Activated CD4-positive, alpha-beta memory T cell treated with anti-CD3 and anti-CD28 coated beads, Interleukin-2, amount 10 ng/mL, durations not matched to agents 7 days and 5 days (primary cell): ENCODE data around the gene NDUFAF4. TPM values are rescaled to one million over a fixed set of nuclear protein-coding genes. Genes with fewer than 3 reads are reported as not detected.
A peak's percentile ranks its signal among the peaks of the same experiment; 100 is the strongest.

Experiments used
- CTCF ChIA-PET: fragments of 350-600 bp; sonication (Branson Sonifier 250); formaldehyde crosslinking; loops from one replicate; lab custom pipeline; 2021; ENCODE audit warnings: antibody characterized with exemption, inconsistent platforms; lab: Charles Lee
- POLR2A ChIA-PET: fragments of 350-600 bp; sonication (Branson Sonifier 250); formaldehyde crosslinking; loops from one replicate; lab custom pipeline; 2021; ENCODE audit warnings: antibody characterized with exemption; lab: Charles Lee
- DNase-seq: peaks from one replicate; pipeline ENCODE4 v3.0.0-alpha.2; 2020
- H3K27ac Mint-ChIP-seq: one replicate; pipeline ENCODE4 v1.8.0; 2021; ENCODE audit warnings: mild to moderate bottlenecking, mixed read lengths
- H3K27me3 Mint-ChIP-seq: one replicate; pipeline ENCODE4 v1.8.0; 2021; ENCODE audit warnings: mixed read lengths
- H3K36me3 Mint-ChIP-seq: one replicate; pipeline ENCODE4 v1.8.0; 2021; ENCODE audit warnings: low read depth, mixed read lengths
- H3K4me1 Mint-ChIP-seq: one replicate; pipeline ENCODE4 v1.8.0; 2021; ENCODE audit warnings: mixed read lengths
- H3K4me3 Mint-ChIP-seq: one replicate; pipeline ENCODE4 v1.8.0; 2021; ENCODE audit warnings: mild to moderate bottlenecking, mixed read lengths
- H3K9me3 Mint-ChIP-seq: one replicate; pipeline ENCODE4 v1.8.0; 2021; ENCODE audit warnings: mixed read lengths
- total RNA-seq, 2 experiments: library from RNA; stranded (reverse); gene quantifications; one replicate each; pipeline ENCODE4 v1.2.3, GENCODE V29; 2021

The NDUFAF4 gene
- total RNA-seq, 2 experiments from 2014 or later, result 23.3 to 26.1 TPM

GRCh38 chr6:96923871-96924493 lies 26.3 kb upstream of the NDUFAF4 start:
- H3K36me3 Mint-ChIP-seq, result no peaks in the 10 kb centered on the region
- peaks cover 2% of the 10 kb centered on the region for H3K27me3 Mint-ChIP-seq
- no peaks in the 10 kb centered on the region for H3K9me3 Mint-ChIP-seq
- ChIA-PET POLR2A (interaction anchor here (1.2 to 1.7 kb wide), 5 partner anchors 14 to 402 kb away, joined by 4 to 9 read pairs (median 7); partner anchors contain the start of gene GPR63), CTCF (interaction anchor here (0.9 to 2.0 kb wide), 4 partner anchors 15 to 297 kb away, joined by 3 to 10 read pairs (median 4); partner anchors contain the start of gene NDUFAF4)
- H3K4me3 Mint-ChIP-seq, result peak overlapping the region; percentile 90
- DNase-seq, result no peak
- peak overlapping the region; percentile 77 for H3K27ac Mint-ChIP-seq
- H3K4me1 Mint-ChIP-seq, result peaks cover 34% of the 10 kb centered on the region

- DNase-seq, result no peak
- peaks cover 2% of the 10 kb centered on the region for H3K27me3 Mint-ChIP-seq
- ChIA-PET POLR2A (interaction anchor here (1.4 kb wide), 1 partner anchor 18 kb away, joined by 5 read pairs; no protein-coding TSS in a partner anchor), CTCF (interaction anchor here (0.7 to 3.7 kb wide), 3 partner anchors 20 to 40 kb away, joined by 3 to 20 read pairs (median 3); partner anchors contain the start of gene NDUFAF4)
- H3K27ac Mint-ChIP-seq, result no peak overlapping the region
- H3K9me3 Mint-ChIP-seq, result no peaks in the 10 kb centered on the region
- no peaks in the 10 kb centered on the region for H3K36me3 Mint-ChIP-seq
- peaks cover 34% of the 10 kb centered on the region for H3K4me1 Mint-ChIP-seq
- H3K4me3 Mint-ChIP-seq, result peak overlapping the region; percentile 90
Measured at GRCh38 chr6:96923400-96923799, 25.7 kb upstream of the NDUFAF4 start.

- no peak for DNase-seq
- H3K4me1 Mint-ChIP-seq, result peaks cover 9% of the 10 kb centered on the region
- POLR2A ChIA-PET, result no interaction called here
- H3K27me3 Mint-ChIP-seq, result peaks cover 6% of the 10 kb centered on the region
- CTCF ChIA-PET, result no interaction called here
- no peak overlapping the region for H3K4me3 Mint-ChIP-seq
- no peaks in the 10 kb centered on the region for H3K9me3 Mint-ChIP-seq
- no peaks in the 10 kb centered on the region for H3K36me3 Mint-ChIP-seq
- H3K27ac Mint-ChIP-seq, result no peak overlapping the region
Measured at GRCh38 chr6:96917098-96917497, 19.4 kb upstream of the NDUFAF4 start.

GRCh38 chr6:96913621-96914020 lies 15.9 kb upstream of the NDUFAF4 start:
- Mint-ChIP-seq H3K9me3 (no peaks in the 10 kb centered on the region), H3K4me1 (peaks cover 4% of the 10 kb centered on the region), H3K36me3 (no peaks in the 10 kb centered on the region), H3K27ac (no peak overlapping the region), H3K27me3 (peaks cover 13% of the 10 kb centered on the region), H3K4me3 (no peak overlapping the region)
- ChIA-PET CTCF (interaction anchor here (0.8 kb wide), 1 partner anchor 11 kb away, joined by 3 read pairs; no protein-coding TSS in a partner anchor), POLR2A (no interaction called here)
- DNase-seq, result no peak

GRCh38 chr6:96911751-96912150 lies 14.1 kb upstream of the NDUFAF4 start:
- Mint-ChIP-seq H3K27me3 (peaks cover 13% of the 10 kb centered on the region), H3K36me3 (no peaks in the 10 kb centered on the region), H3K9me3 (no peaks in the 10 kb centered on the region), H3K27ac (no peak overlapping the region), H3K4me1 (peaks cover 15% of the 10 kb centered on the region), H3K4me3 (no peak overlapping the region)
- ChIA-PET CTCF (interaction anchor here (0.7 to 1.9 kb wide), 3 partner anchors 10 to 20 kb away, joined by 4 to 8 read pairs (median 5); no protein-coding TSS in a partner anchor), POLR2A (no interaction called here)
- no peak for DNase-seq

- ChIA-PET CTCF (interaction anchor here (0.7 kb wide), 1 partner anchor 21 kb away, joined by 5 read pairs; no protein-coding TSS in a partner anchor), POLR2A (no interaction called here)
- no peak overlapping the region for H3K27ac Mint-ChIP-seq
- DNase-seq, result no peak
- H3K9me3 Mint-ChIP-seq, result no peaks in the 10 kb centered on the region
- peaks cover 19% of the 10 kb centered on the region for H3K4me1 Mint-ChIP-seq
- H3K4me3 Mint-ChIP-seq, result no peak overlapping the region
- H3K36me3 Mint-ChIP-seq, result no peaks in the 10 kb centered on the region
- H3K27me3 Mint-ChIP-seq, result peaks cover 13% of the 10 kb centered on the region
Measured at GRCh38 chr6:96911171-96911570, 13.5 kb upstream of the NDUFAF4 start.

- no peak overlapping the region for H3K4me3 Mint-ChIP-seq
- POLR2A ChIA-PET, result interaction anchor here (1.7 kb wide), 1 partner anchor 72 kb away, joined by 4 read pairs; the partner anchor contains the start of gene GPR63
Measured at GRCh38 chr6:96909811-96910210, 12.1 kb upstream of the NDUFAF4 start.

GRCh38 chr6:96907498-96907897 lies 9.8 kb upstream of the NDUFAF4 start:
- peak overlapping the region; percentile 18 for H3K27ac Mint-ChIP-seq
- H3K9me3 Mint-ChIP-seq, result no peaks in the 10 kb centered on the region
- no peaks in the 10 kb centered on the region for H3K36me3 Mint-ChIP-seq
- peaks cover 24% of the 10 kb centered on the region for H3K4me1 Mint-ChIP-seq
- CTCF ChIA-PET, result interaction anchor here (0.9 to 3.2 kb wide), 4 partner anchors 9 to 17 kb away, joined by 3 to 20 read pairs (median 9); partner anchors contain the start of genes KLHL32 and NDUFAF4
- DNase-seq, result peak; percentile 38
- no peak overlapping the region for H3K4me3 Mint-ChIP-seq
- POLR2A ChIA-PET, result interaction anchor here (1.0 to 2.5 kb wide), 6 partner anchors 10 to 31 kb away, joined by 3 to 18 read pairs (median 4); partner anchors contain the start of genes KLHL32 and NDUFAF4
- H3K27me3 Mint-ChIP-seq, result peaks cover 10% of the 10 kb centered on the region

More at GRCh38 chr6:96909811-96910210, 12.1 kb upstream of the NDUFAF4 start:
- Mint-ChIP-seq H3K9me3 (no peaks in the 10 kb centered on the region), H3K4me1 (peaks cover 23% of the 10 kb centered on the region), H3K27ac (no peak overlapping the region), H3K36me3 (no peaks in the 10 kb centered on the region), H3K27me3 (peaks cover 13% of the 10 kb centered on the region)
- CTCF ChIA-PET, result no interaction called here
- no peak for DNase-seq

GRCh38 chr6:96900873-96901272 lies 3.2 kb upstream of the NDUFAF4 start:
- ChIA-PET POLR2A (no interaction called here), CTCF (no interaction called here)
- Mint-ChIP-seq H3K9me3 (no peaks in the 10 kb centered on the region), H3K36me3 (peaks cover 3% of the 10 kb centered on the region), H3K4me3 (no peak overlapping the region), H3K27me3 (peaks cover 4% of the 10 kb centered on the region), H3K4me1 (peaks cover 25% of the 10 kb centered on the region), H3K27ac (no peak overlapping the region)
- no peak for DNase-seq

GRCh38 chr6:96899451-96899998 lies 1.8 kb upstream of the NDUFAF4 start:
- Mint-ChIP-seq H3K4me1 (peaks cover 28% of the 10 kb centered on the region), H3K27ac (no peak overlapping the region), H3K36me3 (peaks cover 10% of the 10 kb centered on the region), H3K27me3 (peaks cover 4% of the 10 kb centered on the region), H3K9me3 (no peaks in the 10 kb centered on the region), H3K4me3 (no peak overlapping the region)
- ChIA-PET POLR2A (interaction anchor here (1.3 to 2.1 kb wide), 2 partner anchors 21 to 25 kb away, joined by 4 to 5 read pairs; partner anchors contain the start of gene KLHL32), CTCF (interaction anchor here (1.2 to 2.7 kb wide), 5 partner anchors 8 to 160 kb away, joined by 3 to 20 read pairs (median 7); partner anchors contain the start of genes GPR63 and KLHL32)
- DNase-seq, result no peak

- Mint-ChIP-seq H3K36me3 (peaks cover 12% of the 10 kb centered on the region), H3K4me3 (no peak overlapping the region), H3K9me3 (no peaks in the 10 kb centered on the region), H3K27me3 (peaks cover 4% of the 10 kb centered on the region), H3K27ac (no peak overlapping the region), H3K4me1 (peaks cover 31% of the 10 kb centered on the region)
- POLR2A ChIA-PET, result interaction anchor here (1.3 to 2.1 kb wide), 2 partner anchors 22 to 26 kb away, joined by 4 to 5 read pairs; partner anchors contain the start of gene KLHL32
- no peak for DNase-seq
- CTCF ChIA-PET, result interaction anchor here (0.9 to 3.0 kb wide), 10 partner anchors 8 to 272 kb away, joined by 3 to 20 read pairs (median 4); partner anchors contain the start of gene KLHL32
Measured at GRCh38 chr6:96899019-96899418, 1.3 kb upstream of the NDUFAF4 start.

GRCh38 chr6:96898241-96898851 lies 655 bp upstream of the NDUFAF4 start:
- Mint-ChIP-seq H3K4me1 (peaks cover 31% of the 10 kb centered on the region), H3K9me3 (no peaks in the 10 kb centered on the region), H3K36me3 (peaks cover 12% of the 10 kb centered on the region), H3K27me3 (peaks cover 4% of the 10 kb centered on the region), H3K4me3 (peak overlapping the region; percentile 95), H3K27ac (peak overlapping the region; percentile 93)
- POLR2A ChIA-PET, result interaction anchor here (0.7 to 3.0 kb wide), 6 partner anchors 9 to 376 kb away, joined by 4 to 18 read pairs (median 5); partner anchors contain the start of genes GPR63, KLHL32 and UFL1
- CTCF ChIA-PET, result interaction anchor here (0.6 to 3.0 kb wide), 13 partner anchors 9 to 271 kb away, joined by 3 to 20 read pairs (median 4); partner anchors contain the start of gene KLHL32
- DNase-seq, result no peak
